ENCODE results near the gene GNAZ.

DNA sequence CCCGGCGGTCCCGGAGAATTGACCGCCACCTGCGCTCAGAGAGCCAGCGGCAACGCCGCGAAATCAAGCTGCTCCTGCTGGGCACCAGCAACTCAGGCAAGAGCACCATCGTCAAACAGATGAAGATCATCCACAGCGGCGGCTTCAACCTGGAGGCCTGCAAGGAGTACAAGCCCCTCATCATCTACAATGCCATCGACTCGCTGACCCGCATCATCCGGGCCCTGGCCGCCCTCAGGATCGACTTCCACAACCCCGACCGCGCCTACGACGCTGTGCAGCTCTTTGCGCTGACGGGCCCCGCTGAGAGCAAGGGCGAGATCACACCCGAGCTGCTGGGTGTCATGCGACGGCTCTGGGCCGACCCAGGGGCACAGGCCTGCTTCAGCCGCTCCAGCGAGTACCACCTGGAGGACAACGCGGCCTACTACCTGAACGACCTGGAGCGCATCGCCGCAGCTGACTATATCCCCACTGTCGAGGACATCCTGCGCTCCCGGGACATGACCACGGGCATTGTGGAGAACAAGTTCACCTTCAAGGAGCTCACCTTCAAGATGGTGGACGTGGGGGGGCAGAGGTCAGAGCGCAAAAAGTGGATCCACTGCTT lies 25.5 kb downstream of the GNAZ start:
- no peak for TF ChIP-seq EZH2 (IDR thresholded peaks at IDR 0.05; ENCODE audit: borderline replicate concordance, insufficient read depth, low read depth, low read length, poor library complexity, severe bottlenecking)
- no peak for TF ChIP-seq CTCF (IDR thresholded peaks at IDR 0.05)

Data from B cell (primary cell).